ENCODE measurements around the gene REEP6.

The REEP6 gene

DNA sequence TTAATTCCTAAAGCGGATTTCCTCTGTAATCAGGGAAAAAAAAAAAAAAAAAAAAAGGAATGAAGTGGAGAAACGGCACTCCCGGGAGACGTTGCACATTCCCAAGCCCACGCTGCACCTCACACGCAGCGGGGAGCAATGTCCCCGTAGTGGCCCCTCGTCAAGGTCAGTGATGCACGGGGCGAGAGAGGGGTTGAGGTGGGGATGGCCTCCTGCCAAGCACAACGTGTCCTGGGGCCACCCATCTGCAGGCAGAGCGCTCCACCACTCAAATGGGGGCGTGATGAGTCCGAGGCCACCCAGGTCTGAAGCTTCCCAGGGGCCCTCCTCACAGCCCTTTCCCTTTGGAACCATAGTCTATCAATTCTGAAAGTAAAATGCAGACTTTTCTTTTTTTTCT, 48.0 kb downstream of the REEP6 start:
- TF ChIP-seq FOXP2 (optimal IDR thresholded peaks at IDR 0.05; ENCODE audit: borderline replicate concordance, extremely low read depth, extremely low read length, insufficient read depth) = no peak
- TF ChIP-seq, protein P1, sequence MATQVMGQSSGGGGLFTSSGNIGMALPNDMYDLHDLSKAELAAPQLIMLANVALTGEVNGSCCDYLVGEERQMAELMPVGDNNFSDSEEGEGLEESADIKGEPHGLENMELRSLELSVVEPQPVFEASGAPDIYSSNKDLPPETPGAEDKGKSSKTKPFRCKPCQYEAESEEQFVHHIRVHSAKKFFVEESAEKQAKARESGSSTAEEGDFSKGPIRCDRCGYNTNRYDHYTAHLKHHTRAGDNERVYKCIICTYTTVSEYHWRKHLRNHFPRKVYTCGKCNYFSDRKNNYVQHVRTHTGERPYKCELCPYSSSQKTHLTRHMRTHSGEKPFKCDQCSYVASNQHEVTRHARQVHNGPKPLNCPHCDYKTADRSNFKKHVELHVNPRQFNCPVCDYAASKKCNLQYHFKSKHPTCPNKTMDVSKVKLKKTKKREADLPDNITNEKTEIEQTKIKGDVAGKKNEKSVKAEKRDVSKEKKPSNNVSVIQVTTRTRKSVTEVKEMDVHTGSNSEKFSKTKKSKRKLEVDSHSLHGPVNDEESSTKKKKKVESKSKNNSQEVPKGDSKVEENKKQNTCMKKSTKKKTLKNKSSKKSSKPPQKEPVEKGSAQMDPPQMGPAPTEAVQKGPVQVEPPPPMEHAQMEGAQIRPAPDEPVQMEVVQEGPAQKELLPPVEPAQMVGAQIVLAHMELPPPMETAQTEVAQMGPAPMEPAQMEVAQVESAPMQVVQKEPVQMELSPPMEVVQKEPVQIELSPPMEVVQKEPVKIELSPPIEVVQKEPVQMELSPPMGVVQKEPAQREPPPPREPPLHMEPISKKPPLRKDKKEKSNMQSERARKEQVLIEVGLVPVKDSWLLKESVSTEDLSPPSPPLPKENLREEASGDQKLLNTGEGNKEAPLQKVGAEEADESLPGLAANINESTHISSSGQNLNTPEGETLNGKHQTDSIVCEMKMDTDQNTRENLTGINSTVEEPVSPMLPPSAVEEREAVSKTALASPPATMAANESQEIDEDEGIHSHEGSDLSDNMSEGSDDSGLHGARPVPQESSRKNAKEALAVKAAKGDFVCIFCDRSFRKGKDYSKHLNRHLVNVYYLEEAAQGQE (IDR thresholded peaks at IDR 0.05; ENCODE audit: insufficient read depth in 1 of 2, low read depth in 2 of 2, low read length in 2 of 2) = no peak
- no peak for TF ChIP-seq POLR2AphosphoS5 (IDR thresholded peaks at IDR 0.05; ENCODE audit: low read depth, low read length)
- TF ChIP-seq SIN3A (IDR thresholded peaks at IDR 0.05; ENCODE audit: borderline replicate concordance, insufficient read depth, low read length) = no peak
- TF ChIP-seq TAF1 (IDR thresholded peaks at IDR 0.05; ENCODE audit: borderline replicate concordance, insufficient read depth, low read length) = no peak

DNA sequence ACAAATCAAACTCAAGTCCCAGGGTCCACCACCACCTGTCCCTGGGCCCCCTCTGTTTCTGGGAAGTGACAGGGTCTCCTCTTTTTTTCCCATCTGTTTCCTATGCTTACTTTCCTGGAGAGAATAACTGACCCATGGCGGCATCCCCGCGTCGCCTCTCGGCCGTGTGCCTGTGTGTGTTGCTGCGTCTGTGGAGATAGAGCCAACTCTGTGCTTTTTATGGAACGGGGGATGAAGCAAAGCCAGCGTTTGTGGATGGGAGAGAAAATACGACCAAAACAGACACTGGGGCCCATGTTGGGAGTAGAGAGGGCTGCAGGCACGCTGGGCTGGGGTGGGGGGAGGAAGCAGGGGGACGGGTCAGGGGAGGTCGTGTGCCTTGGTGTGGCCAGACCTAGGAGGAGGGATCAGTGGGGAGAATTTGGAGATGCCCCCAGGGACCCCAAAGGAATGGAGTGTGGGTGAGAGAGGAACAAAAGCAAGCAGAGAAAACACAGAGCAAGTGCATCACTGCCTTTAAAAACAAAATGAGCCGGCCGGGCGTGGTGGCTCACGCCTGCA, 49.5 kb downstream of the REEP6 start:
- TF ChIP-seq SIN3A (IDR thresholded peaks at IDR 0.05; ENCODE audit: borderline replicate concordance, insufficient read depth, low read length) (no peak), FOXP2 (optimal IDR thresholded peaks at IDR 0.05; ENCODE audit: borderline replicate concordance, extremely low read depth, extremely low read length, insufficient read depth) (no peak), POLR2AphosphoS5 (IDR thresholded peaks at IDR 0.05; ENCODE audit: low read depth, low read length) (no peak), TAF1 (IDR thresholded peaks at IDR 0.05; ENCODE audit: borderline replicate concordance, insufficient read depth, low read length) (no peak)
- TF ChIP-seq, protein P1 (IDR thresholded peaks at IDR 0.05; ENCODE audit: insufficient read depth in 1 of 2, low read depth in 2 of 2, low read length in 2 of 2) = no peak
